Measurements from ENCODE around the gene JAK1.

JAK1 gene

GRCh38 chr1:64917907-64918306, 48.4 kb downstream of the JAK1 start:
- no peak for DNase-seq

DNA sequence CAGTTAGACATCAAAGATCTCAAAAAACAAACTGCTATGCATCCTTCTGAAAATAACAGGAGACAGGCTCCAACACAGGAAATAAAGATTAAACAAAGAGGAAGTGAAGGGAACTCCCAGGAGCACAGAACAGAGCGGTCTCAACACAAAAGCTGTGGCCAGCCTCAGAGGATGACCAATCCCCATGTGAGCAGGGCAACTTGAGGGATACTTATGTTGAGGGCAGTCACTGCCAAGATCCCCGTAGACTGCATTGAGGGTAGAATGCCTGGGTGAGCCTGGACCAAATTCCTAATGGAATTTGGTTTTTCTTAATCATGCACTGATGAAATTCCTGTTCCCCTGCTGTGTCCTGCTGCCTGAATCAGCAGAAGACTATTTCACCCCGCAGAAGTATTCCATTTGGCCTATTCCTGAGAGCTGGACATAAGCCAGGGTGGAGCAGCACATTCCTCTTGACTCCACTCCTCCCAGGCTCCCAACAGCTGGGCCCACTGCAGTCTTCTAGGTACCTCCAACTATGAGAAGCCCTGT, 49.0 kb downstream of the JAK1 start:
- DNase-seq, result peak in 1 of 2 donors; percentile 38

DNA sequence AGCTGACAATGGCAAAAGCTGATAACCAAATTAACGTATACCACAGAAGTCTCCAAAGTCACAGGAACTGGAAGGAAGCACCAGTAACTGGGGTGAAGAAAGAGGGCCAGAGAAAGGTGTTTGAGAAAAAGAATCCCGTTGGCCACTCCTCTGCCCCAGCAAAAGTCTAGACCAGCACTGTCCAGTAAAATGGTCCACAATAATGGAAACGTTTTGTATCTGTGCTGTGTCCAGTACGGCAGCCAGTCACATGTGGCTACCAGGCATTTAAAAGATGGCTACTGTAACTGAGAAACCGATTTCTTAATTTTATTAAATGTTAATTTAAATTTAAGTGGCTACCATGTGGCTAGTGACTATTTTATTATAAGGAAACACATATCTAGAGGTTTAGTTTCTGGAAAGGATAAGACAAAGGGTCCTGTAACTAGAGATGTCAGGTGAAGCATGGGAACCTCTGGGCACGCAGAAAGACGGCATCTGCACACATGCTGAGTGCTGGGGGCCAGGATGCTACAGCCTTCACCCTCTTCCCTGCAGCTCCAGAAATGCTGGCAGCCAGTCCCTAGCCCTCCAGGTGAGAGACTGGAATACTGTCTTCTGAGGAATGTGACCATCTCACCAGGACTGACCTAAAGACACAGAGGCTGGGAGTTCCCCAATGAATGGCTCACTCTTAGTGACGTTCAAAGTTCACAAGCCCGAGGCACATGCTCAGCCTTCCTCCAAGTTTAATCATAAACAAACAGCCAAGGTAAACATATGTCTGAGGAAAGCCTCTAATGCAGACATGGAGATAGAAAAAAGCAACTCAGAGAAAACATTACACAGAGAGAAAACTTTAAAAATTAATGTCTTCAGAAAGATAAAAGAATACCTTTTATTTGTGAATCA, 50.7 kb downstream of the JAK1 start:
- no peak for DNase-seq

GRCh38 chr1:64913361-64914015, 52.9 kb downstream of the JAK1 start:
- DNase-seq, result no peak

- no peak for DNase-seq
Observed at GRCh38 chr1:64912191-64912590, 54.2 kb downstream of the JAK1 start.

GRCh38 chr1:64911326-64911725, 55.0 kb downstream of the JAK1 start:
- DNase-seq, result no peak

- no peak for DNase-seq
Observed at GRCh38 chr1:64909031-64909430, 57.3 kb downstream of the JAK1 start.

- no peak for DNase-seq
Observed at GRCh38 chr1:64908575-64908974, 57.8 kb downstream of the JAK1 start.

DNA sequence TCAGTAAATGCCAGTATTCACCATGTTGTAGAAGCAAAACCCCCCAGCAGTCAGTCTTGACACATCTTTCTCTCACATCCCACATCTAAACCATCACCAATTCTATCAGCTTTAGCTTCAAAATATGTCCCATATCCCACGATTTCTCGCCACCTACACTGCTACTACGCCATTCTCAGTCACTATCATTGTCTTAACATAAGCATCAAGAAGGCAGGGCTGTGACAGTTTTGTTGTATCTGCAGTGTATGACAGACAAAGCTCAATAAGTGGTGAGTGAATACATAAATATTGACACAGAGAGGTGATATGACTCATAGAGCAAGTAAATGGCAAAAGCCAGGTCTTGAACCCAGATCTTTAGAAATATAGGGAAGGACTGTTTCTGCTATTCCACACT, 59.9 kb downstream of the JAK1 start:
- no peak for DNase-seq

- DNase-seq, result no peak
Observed at GRCh38 chr1:64903593-64903992, 62.8 kb downstream of the JAK1 start.

GRCh38 chr1:64901663-64902062, 64.7 kb downstream of the JAK1 start:
- no peak for DNase-seq

DNA sequence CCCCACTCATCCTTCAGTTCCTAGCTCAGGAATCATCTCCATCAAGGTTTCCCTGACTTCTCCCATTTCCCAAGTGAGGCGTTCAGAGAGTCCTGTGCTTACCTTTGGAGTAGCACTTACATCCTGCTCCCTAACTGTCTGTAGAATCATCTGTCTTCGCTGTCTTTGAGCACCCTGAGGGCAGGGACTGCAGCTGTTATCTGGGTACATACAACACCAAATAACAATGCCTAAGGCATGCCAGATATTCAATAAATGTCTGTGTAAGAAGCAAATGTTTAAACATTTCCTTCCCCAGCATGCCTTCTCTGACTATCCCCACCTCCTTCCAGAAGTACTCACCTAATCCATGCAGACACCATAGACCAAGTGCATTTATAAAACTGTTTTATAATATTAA, 65.4 kb downstream of the JAK1 start:
- no peak for DNase-seq

GRCh38 chr1:64898107-64898861, 68.1 kb downstream of the JAK1 start:
- DNase-seq, result peak in 1 of 2 donors; percentile 68

DNA sequence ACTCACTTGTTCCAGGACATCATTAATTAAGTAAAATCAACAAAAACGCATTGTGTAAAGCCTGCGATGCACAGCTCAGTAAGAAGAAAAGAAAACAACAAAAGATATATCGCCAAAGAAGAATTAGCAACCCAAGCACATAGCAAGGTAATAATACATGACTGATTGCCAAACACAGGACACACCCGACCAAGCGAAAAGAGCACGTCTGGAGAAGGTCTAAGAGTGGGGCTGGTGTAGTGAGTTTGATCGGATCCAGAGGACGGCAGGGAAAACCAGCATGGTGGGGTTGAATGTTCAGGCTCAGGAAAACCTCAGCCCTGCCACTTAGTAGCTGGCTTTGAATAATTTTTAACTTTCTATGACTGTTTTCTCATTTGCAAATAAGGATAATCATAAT, 69.8 kb downstream of the JAK1 start:
- DNase-seq, result no peak

GRCh38 chr1:64895500-64895899, 70.8 kb downstream of the JAK1 start:
- DNase-seq, result no peak

- DNase-seq, result no peak
Observed at GRCh38 chr1:64894438-64895196, 71.7 kb downstream of the JAK1 start.

- DNase-seq, result no peak
Observed at GRCh38 chr1:64893921-64894320, 72.4 kb downstream of the JAK1 start.

DNA sequence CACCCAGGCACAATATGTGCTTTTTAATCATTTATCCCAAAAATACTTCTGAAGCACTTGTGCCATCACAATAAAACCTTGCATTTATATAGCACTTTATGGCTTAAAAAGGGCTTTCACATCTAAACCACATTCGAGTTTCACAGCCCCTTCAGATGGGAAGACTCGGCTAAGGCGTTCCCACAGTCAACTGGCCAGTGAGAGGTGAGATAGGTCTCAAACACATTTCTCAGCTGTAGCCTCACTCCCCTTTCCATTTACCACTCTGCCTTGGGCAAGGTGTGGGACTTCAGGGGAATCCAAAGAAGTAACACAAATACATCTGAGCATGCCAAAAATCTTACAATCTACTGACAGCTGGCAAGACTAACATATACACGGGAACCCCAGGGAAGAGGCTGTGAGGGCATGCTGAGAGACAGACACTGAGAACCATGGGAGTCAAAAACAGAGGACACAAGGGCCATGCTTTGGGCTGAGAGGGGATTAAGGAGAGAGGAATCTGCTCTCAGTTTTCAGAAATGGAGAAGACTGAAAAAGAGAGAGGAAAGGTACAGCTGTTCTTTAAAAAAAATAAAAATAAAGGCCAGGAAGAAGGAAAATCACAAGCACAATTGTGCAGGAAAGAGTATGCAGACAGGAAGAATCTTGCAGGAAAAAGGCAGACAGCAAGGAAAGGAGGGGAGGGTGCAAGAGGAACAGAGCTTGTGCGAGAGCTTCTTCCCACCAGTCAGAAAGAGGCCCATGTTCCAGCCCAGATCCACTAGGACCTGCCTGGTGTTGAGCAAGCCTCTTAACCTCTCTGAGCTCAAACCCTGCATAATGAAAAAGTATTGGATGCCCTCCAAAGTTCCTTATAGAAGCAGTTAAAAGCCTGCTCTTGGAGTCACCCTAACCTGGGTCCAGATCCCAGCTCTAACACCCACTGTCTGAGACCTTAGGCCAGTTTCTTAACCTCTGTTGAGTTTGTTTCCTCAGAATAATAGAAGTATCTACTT, 73.5 kb downstream of the JAK1 start:
- no peak for DNase-seq

DNA sequence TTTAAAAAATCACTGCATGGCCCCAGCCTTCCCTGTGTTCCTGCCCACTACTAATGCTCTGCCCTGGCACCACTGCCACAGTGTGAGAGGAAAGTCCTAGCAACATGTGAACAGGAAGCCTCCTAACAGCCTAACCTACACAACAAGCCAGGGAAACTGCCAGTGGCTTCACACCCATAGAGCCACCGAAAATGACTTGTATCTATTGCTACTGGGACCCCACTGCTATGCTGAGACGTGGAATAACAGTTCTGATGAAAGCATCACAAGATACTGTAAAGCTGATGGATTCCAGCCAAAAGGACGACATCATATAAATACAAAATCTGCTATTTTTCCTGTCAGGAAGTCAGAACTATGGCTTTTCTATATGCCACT, 74.9 kb downstream of the JAK1 start:
- DNase-seq, result peak in 1 of 2 donors; percentile 21

DNA sequence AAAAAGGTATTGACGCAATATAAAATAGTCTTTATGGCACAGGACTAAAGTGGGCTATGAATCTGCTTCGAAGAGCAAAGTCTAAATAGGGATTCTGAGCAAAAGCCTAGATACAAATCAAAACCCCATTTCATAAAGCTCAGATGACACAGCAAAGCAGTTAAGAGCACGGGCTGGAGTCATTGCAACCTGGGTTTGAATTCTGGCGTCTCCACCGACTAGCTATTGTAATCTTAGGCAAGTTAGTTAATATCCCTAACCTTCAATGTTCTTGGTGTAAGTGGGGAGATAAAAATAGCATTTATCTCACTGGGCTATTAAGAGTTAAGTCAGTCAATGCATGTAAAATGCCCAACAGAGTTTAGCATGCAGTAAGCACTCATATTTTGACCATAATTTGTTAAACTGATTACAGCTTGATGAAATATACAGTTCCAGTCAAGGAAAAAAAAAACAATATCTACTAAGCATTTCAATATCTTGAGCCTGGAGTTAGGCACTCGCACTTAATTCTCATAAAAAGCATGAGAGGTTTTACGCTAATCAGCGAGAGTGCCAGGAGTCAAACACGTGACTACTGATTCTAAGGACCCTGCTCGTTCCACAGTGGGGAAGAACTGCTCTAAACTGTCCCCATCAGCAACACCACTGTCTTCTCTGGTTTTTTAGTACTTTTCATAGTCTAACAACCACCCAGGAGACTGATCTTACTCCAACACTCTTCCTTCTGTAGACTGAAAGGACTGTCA, 75.5 kb downstream of the JAK1 start:
- DNase-seq, result no peak
